ENCODE measurements around the gene RNASEH2A.

RNASEH2A gene

GRCh38 chr19:12782424-12783290 is 23.7 kb upstream of the RNASEH2A start:
- DNase-seq (ENCODE audit: low read depth in 3 of 3), result peak in 2 of 3 donors; percentile 71 to 89

DNA sequence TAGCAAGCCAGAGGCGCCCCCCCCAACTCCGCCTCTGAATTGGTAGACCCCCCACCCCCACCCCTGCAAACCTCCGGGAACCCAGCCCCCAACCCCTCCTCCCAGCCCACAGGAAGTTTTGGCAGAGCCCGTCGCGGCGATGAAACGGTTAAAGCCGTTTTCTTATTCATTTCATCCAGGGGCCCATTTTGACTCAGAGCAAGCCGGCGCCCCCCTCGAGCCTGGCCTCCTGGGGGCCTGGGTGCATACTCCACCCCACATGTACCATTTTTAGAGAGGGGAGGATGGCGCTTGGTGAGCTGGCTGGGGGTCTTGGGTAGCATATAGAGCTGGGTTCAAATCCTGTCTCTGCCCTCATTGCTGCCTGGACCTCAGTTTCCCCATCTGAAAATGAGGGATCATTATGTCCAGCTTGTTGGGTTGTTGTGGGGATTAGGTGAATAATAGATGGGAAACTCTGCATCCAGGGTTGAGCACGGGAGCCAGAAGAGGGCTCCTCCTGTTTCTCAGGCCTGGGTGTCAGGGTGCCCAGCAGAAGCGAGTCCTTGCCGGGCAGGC is 23.0 kb upstream of the RNASEH2A start:
- peak in 1 of 3 donors; percentile 58 for DNase-seq (ENCODE audit: low read depth in 3 of 3)

DNA sequence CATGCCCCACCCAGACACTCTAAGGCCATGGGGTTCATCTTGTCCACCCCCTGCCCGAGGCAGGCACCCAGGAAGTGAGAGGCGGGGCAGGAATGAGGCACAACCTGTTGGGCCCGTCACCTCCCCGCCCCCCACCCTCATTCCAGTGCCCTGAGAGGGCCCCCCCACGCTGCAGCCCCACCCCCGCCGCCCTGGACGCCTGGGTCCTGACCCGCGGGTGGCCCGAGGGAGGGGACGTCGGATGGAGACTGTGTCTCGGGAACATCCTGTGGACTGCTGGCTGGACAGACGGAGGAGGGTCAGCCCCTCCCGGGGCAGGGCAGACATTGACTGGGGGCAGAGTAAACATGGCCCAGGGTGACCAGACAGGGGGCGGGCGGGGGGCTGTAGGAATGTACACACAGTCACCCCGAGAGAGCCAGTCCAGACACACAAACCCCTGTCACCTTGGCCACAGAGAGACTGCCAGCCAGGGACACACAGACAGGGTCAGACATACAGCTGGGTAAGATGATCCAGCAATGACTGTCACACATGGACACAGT is 22.5 kb upstream of the RNASEH2A start:
- no peak for DNase-seq (ENCODE audit: low read depth in 3 of 3)

- DNase-seq (ENCODE audit: low read depth in 3 of 3), result no peak
Measured at GRCh38 chr19:12784394-12784870, 22.0 kb upstream of the RNASEH2A start.

DNA sequence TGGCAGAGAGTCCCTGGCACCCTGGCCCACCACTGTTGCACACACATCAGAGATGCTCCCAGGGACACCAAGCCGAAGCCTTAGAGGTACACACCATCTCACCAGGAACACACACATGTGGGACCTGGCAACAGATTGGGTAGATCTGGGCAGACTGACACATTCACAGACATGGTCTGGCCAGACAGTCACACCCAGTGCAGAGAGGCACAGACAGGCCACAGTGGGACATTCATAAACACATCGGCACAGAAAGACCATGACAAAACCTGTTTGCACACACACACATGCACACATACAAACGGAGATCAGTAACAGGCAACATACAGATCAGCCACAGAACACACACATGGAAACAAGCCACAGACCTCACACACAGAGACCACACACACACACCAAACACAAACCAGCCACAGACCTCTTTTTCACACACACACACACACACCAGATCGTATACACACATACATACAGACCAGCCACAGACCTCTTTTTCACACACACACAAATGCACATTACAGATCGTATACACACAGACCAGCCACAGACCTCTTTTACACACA is 21.4 kb upstream of the RNASEH2A start:
- DNase-seq (ENCODE audit: low read depth in 3 of 3), result no peak

GRCh38 chr19:12785431-12786031 is 20.9 kb upstream of the RNASEH2A start:
- no peak for DNase-seq (ENCODE audit: low read depth in 3 of 3)

GRCh38 chr19:12786141-12786870 is 20.1 kb upstream of the RNASEH2A start:
- DNase-seq (ENCODE audit: low read depth in 3 of 3), result no peak

GRCh38 chr19:12786952-12787351 is 19.4 kb upstream of the RNASEH2A start:
- no peak for DNase-seq (ENCODE audit: low read depth in 3 of 3)

- no peak for DNase-seq (ENCODE audit: low read depth in 3 of 3)
Measured at GRCh38 chr19:12787458-12787857, 18.9 kb upstream of the RNASEH2A start.

DNA sequence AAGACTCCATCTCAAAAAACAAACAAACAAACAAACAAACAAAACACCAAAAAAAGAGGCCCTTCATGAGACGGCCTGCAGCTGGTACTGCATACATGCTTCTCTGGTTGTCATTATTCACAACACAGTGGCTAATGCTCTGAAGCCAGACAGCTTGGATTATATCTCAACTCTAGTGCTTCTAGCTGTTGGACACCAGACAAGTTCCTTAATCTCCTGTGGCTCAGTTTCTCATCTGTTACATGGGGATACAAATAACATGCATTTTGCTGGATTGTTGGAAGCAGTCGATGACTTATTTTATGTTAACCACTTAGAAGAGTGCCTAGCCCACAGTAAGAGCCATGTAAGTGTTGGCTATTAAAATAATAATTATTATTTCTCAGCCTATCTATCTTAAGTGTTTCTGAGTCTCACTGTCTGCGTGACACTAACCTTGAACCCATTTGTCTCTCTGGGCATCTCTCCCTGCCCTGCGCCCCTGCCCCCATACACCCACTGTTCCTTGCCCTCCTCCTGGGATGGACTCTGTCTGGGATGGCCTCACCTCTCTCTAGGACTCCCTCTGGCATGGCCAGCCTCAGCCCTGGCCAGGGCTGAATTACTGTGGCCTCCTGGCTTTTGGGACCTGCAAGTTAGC is 18.2 kb upstream of the RNASEH2A start:
- no peak for DNase-seq (ENCODE audit: low read depth in 3 of 3)

DNA sequence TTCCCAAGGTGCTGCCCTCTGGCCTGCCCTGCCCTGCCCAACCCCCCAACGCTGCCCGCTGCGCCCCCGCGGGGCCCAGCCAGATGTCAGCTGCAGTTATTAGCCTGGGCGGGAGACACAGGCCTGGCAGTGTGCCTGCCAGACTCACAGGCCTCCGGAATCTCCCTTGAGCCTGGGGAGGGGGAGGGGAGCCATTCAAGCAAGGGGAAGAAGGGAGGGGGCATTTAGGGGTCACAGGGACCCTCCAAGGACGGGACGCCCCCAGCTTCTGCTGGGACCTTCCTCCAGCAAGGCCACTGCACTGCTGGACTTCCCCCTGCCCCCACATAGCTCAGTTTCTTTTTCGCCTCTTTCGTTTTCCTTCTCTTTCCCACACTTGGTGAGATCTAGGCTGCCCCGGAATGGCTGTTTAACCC is 17.7 kb upstream of the RNASEH2A start:
- DNase-seq (ENCODE audit: low read depth in 3 of 3), result no peak

- DNase-seq (ENCODE audit: low read depth in 3 of 3), result no peak
Measured at GRCh38 chr19:12789098-12789903, 17.1 kb upstream of the RNASEH2A start.

- DNase-seq (ENCODE audit: low read depth in 3 of 3), result peak; percentile 94 to 97 (median 96)
Measured at GRCh38 chr19:12789904-12790619, 16.3 kb upstream of the RNASEH2A start.

DNA sequence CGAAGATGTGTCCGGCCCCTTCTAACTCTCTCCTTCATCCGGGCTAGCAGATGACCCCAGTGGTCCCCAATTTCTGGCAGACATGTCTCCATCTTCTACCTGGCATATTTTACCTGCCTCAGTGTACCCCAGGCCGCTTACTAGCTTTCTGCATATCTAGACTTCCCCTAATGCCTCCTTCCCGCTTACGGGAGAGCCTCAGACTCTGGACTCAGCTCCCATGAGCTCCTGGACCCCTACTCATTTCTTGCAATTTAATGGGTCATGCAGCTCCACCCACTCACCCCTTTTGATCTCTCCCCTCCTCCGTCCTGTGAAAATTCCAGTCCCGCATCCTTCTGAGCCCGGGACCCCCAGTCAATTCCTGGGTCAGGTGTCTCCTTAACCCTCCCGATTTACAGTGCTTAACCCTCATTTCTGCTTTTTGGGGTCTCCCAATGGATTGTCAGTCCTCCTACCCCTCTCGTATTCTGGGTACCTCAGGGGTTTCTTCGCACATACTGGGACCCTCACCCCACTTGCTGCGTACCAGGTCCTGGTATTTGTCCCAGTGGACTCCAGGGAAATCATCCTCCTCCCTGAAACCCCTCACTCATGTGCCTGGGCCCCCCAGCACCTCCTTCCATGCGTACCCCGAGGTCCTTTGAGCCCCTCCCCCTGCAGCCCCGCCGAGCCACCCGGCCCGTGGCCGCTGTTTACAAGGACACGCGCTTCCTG is 15.6 kb upstream of the RNASEH2A start:
- no peak for DNase-seq (ENCODE audit: low read depth in 3 of 3)

- peak; percentile 94 to 96 (median 96) for DNase-seq (ENCODE audit: low read depth in 3 of 3)
Measured at GRCh38 chr19:12791345-12792050, 14.9 kb upstream of the RNASEH2A start, which contains the start of gene JUNB. Gene JUNB (plus strand): TSS chr19:12791486. CDS start chr19:12791772, 286 bp downstream.

DNA sequence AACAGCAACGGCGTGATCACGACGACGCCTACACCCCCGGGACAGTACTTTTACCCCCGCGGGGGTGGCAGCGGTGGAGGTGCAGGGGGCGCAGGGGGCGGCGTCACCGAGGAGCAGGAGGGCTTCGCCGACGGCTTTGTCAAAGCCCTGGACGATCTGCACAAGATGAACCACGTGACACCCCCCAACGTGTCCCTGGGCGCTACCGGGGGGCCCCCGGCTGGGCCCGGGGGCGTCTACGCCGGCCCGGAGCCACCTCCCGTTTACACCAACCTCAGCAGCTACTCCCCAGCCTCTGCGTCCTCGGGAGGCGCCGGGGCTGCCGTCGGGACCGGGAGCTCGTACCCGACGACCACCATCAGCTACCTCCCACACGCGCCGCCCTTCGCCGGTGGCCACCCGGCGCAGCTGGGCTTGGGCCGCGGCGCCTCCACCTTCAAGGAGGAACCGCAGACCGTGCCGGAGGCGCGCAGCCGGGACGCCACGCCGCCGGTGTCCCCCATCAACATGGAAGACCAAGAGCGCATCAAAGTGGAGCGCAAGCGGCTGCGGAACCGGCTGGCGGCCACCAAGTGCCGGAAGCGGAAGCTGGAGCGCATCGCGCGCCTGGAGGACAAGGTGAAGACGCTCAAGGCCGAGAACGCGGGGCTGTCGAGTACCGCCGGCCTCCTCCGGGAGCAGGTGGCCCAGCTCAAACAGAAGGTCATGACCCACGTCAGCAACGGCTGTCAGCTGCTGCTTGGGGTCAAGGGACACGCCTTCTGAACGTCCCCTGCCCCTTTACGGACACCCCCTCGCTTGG is 14.1 kb upstream of the RNASEH2A start:
- peak in 1 of 3 donors; percentile 71 for DNase-seq (ENCODE audit: low read depth in 3 of 3)

- DNase-seq (ENCODE audit: low read depth in 3 of 3), result no peak
Measured at GRCh38 chr19:12792853-12793289, 13.5 kb upstream of the RNASEH2A start.
